HepG2 (cell line): ENCODE measurements around the gene CDIP1. TPM values are rescaled to one million over a fixed set of nuclear protein-coding genes. Genes with fewer than 3 reads are reported as not detected.
A peak's percentile ranks its signal among the peaks of the same experiment; 100 is the strongest.

ENCODE experiments used
- ATAD3A ChIP-seq: sonication (generic); formaldehyde crosslinking; IDR thresholded peaks from 2 replicates; pipeline ENCODE4 v1.4.0; 2020; ENCODE audit warnings: missing genetic modification reagents
- ATRX ChIP-seq: sonication (generic); formaldehyde crosslinking; IDR thresholded peaks from 2 replicates; pipeline ENCODE4 v1.4.0; 2020; ENCODE audit warnings: missing genetic modification reagents, borderline replicate concordance
- CCDC6 ChIP-seq: sonication (generic); formaldehyde crosslinking; IDR thresholded peaks from 2 replicates; pipeline ENCODE4 v1.8.1; 2022; ENCODE audit warnings: mild to moderate bottlenecking, missing genetic modification reagents, moderate library complexity
- E2F1 ChIP-seq: sonication (generic); formaldehyde crosslinking; IDR thresholded peaks from 2 replicates; pipeline ENCODE4 v1.5.0; 2020; ENCODE audit warnings: missing genetic modification reagents
- ETV6 ChIP-seq: sonication (generic); formaldehyde crosslinking; conservative IDR thresholded peaks from 2 replicates; pipeline ENCODE4 v1.4.0; 2020; ENCODE audit warnings: missing genetic modification reagents
- FOXO1 ChIP-seq: sonication (generic); formaldehyde crosslinking; IDR thresholded peaks from 2 replicates; pipeline ENCODE4 v1.4.0; 2020; ENCODE audit warnings: missing genetic modification reagents
- GZF1 ChIP-seq: sonication (generic); formaldehyde crosslinking; IDR thresholded peaks from 2 replicates; pipeline ENCODE4 v1.5.1; 2020; ENCODE audit warnings: mild to moderate bottlenecking, missing genetic modification reagents
- HDAC2 ChIP-seq: sonication (generic); formaldehyde crosslinking; IDR thresholded peaks from 2 replicates; pipeline ENCODE4 v1.4.0; 2020; ENCODE audit warnings: missing genetic modification reagents
- HNRNPL ChIP-seq: fragments of 200-400 bp; formaldehyde crosslinking; IDR thresholded peaks from 2 replicates; pipeline ENCODE4 v1.6.1; 2017; ENCODE audit warnings: mild to moderate bottlenecking, low read depth, low read length
- KDM1A ChIP-seq: IDR thresholded peaks from 2 replicates; pipeline ENCODE4 v1.6.1; 2016; ENCODE audit warnings: missing compliant biosample characterization
- KDM5A ChIP-seq: fragments of 200-600 bp; sonication (generic); IDR thresholded peaks from 2 replicates; pipeline ENCODE4 v1.7.0; 2018; ENCODE audit warnings: antibody characterized with exemption, mild to moderate bottlenecking, low read length, borderline replicate concordance
- KMT2B ChIP-seq: IDR thresholded peaks from 2 replicates; pipeline ENCODE4 v1.6.1; 2016; ENCODE audit warnings: missing genetic modification reagents, missing compliant biosample characterization
- MATR3 ChIP-seq: sonication (generic); formaldehyde crosslinking; IDR thresholded peaks from 2 replicates; pipeline ENCODE4 v1.4.0; 2020; ENCODE audit warnings: missing genetic modification reagents
- MAX ChIP-seq: IDR thresholded peaks from 2 replicates; pipeline ENCODE4 v1.6.1; 2012; ENCODE audit warnings: inconsistent platforms
- MED13 ChIP-seq: sonication (generic); formaldehyde crosslinking; IDR thresholded peaks from 2 replicates; pipeline ENCODE4 v1.5.0; 2020; ENCODE audit warnings: missing genetic modification reagents
- NFE2 ChIP-seq: sonication (generic); formaldehyde crosslinking; IDR thresholded peaks from 2 replicates; pipeline ENCODE4 v1.4.0; 2020; ENCODE audit warnings: missing genetic modification reagents
- PTBP1 ChIP-seq: fragments of 200-400 bp; formaldehyde crosslinking; IDR thresholded peaks from 2 replicates; pipeline ENCODE4 v1.6.1; 2018; ENCODE audit warnings: low read length, low read depth; ENCODE audit not compliant: poor library complexity, severe bottlenecking
- RBAK ChIP-seq: sonication (generic); formaldehyde crosslinking; IDR thresholded peaks from 2 replicates; pipeline ENCODE4 v1.5.1; 2020; ENCODE audit warnings: mild to moderate bottlenecking, missing genetic modification reagents
- SMYD3 ChIP-seq: sonication (generic); formaldehyde crosslinking; IDR thresholded peaks from 2 replicates; pipeline ENCODE4 v1.8.1; 2023; ENCODE audit warnings: mild to moderate bottlenecking, missing genetic modification reagents
- SP2 ChIP-seq: sonication (generic); formaldehyde crosslinking; IDR thresholded peaks from 2 replicates; pipeline ENCODE4 v1.5.1; 2020; ENCODE audit warnings: mild to moderate bottlenecking, missing genetic modification reagents
- TEAD3 ChIP-seq: optimal IDR thresholded peaks from 2 replicates; pipeline ENCODE3; 2016; ENCODE audit warnings: borderline replicate concordance
- ZFP37 ChIP-seq: sonication (generic); formaldehyde crosslinking; IDR thresholded peaks from 2 replicates; pipeline ENCODE4 v1.4.0; 2020; ENCODE audit warnings: missing genetic modification reagents, borderline replicate concordance
- ZNF251 ChIP-seq: sonication (generic); formaldehyde crosslinking; IDR thresholded peaks from 2 replicates; pipeline ENCODE4 v1.9.0; 2021; ENCODE audit warnings: mild to moderate bottlenecking, missing genetic modification reagents
- ZNF383 ChIP-seq: sonication (generic); formaldehyde crosslinking; IDR thresholded peaks from 2 replicates; pipeline ENCODE4 v1.4.0; 2020; ENCODE audit warnings: missing genetic modification reagents, mild to moderate bottlenecking, borderline replicate concordance
- ZNF572 ChIP-seq: sonication (generic); formaldehyde crosslinking; IDR thresholded peaks from 2 replicates; pipeline ENCODE4 v1.5.1; 2020; ENCODE audit warnings: mild to moderate bottlenecking, missing genetic modification reagents
- ZNF605 ChIP-seq: sonication (generic); formaldehyde crosslinking; IDR thresholded peaks from 2 replicates; pipeline ENCODE4 v1.8.0; 2022; ENCODE audit warnings: mild to moderate bottlenecking, missing genetic modification reagents
- ZNF672 ChIP-seq: sonication (generic); formaldehyde crosslinking; IDR thresholded peaks from 2 replicates; pipeline ENCODE4 v1.8.1; 2022; ENCODE audit warnings: missing genetic modification reagents
- ZNF740 ChIP-seq: sonication (generic); formaldehyde crosslinking; IDR thresholded peaks from 2 replicates; pipeline ENCODE4 v1.4.0; 2020; ENCODE audit warnings: missing genetic modification reagents
- ZNF749 ChIP-seq: sonication (generic); formaldehyde crosslinking; IDR thresholded peaks from 2 replicates; pipeline ENCODE4 v1.8.0; 2022; ENCODE audit warnings: mild to moderate bottlenecking, missing genetic modification reagents, moderate library complexity, borderline replicate concordance
- ZSCAN9 ChIP-seq: IDR thresholded peaks from 2 replicates; pipeline ENCODE4 v1.6.1; 2016; ENCODE audit warnings: borderline replicate concordance
- polyA plus RNA-seq, 8 experiments: library from polyadenylated mRNA; depleted of rRNA in 3 of 8; stranded (reverse) in 7 of 8; unstranded in 1 of 8; fragments of >200 nt; fragmentation: Illumina TruSeq in 4 of 8; extraction: Trizol in 4 of 8; gene quantifications; 2 replicates each; pipeline versions ENCODE4 v1.2.1 to v1.2.3, GENCODE V29; 2011 to 2016; ENCODE audit warnings: low read depth in 4 of 8, missing spikeins in 1 of 8, mixed read lengths in 1 of 8; ENCODE audit not compliant: insufficient read depth in 1 of 8
- total RNA-seq, 5 experiments: library from RNA; depleted of rRNA; stranded (reverse); fragments of >200 nt; fragmentation: Illumina TruSeq; extraction: Trizol; gene quantifications; 2 replicates each; pipeline ENCODE4 v1.2.3, GENCODE V29; 2016; ENCODE audit warnings: low read depth in 1 of 5
- TF ChIP-seq, protein P1 (sequence below): sonication (generic); IDR thresholded peaks from 2 replicates; pipeline ENCODE4 v1.6.1; 2016; ENCODE audit warnings: low read depth, borderline replicate concordance

Gene CDIP1
- total and polyA plus RNA-seq, 2 of the 13 experiments (the other 11 are each of a cell fraction or from before 2014, with no cell fraction given): 31.2 to 56.7 TPM

DNA sequence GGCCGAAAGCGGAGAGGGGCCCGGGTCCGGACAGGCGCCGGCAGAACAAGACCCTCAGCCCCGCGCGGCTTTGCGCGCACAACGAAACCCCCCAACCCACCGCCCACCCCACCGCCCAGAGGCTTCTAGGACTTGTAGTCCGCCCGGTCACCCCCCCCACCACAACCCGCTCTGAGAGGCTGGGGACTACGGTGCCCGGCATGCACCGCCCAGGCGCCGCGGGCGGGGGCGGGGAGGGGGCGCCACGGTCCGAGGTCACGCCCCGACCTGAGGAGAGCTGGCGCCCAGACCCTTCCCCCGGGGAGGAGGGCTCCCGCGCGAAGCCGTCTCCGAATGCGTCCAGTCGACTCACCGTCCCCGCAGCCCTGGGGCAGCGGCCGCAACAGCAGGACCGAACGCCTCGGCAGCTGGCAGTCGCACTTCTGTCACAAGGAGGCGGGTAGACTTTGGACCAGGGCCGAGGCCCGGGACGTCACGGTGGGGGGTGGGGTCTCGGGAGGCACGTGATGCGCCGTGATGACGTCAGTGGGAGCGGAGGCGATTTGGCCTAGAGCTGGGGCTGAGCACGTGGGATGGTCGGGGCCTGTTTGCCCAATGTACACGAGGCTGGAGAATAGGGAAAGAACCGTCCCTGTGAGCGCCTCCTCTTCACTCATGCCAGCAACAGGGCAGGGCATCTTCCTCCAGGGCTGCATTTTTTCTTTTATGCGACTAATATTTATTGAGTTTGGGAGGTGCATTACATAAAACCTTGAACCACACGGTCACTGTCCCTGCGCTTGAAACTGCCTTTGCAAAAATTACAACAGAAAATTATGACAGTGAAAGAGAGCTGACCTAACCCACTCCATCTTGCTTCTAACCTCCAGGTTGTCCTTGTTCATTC is at the start of gene CDIP1 (continued):
- TF ChIP-seq KDM5A (peak; percentile 57; the same call in 1 of the 2 replicates), ZNF749 (CRISPR knock-in tag) (peak; percentile 100), SMYD3 (CRISPR knock-in tag) (peak; percentile 100), ZNF572 (CRISPR knock-in tag) (no peak; the same call in 1 of the 2 replicates), HDAC2 (CRISPR knock-in tag) (peak; percentile 93), SP2 (CRISPR knock-in tag) (peak; percentile 68), ATAD3A (peak; percentile 89; the same call in 1 of the 2 replicates), ZNF251 (CRISPR knock-in tag) (peak; percentile 99), KMT2B (CRISPR knock-in tag) (peak; percentile 97), MAX (peak; percentile 100), ZNF605 (CRISPR knock-in tag) (peak; percentile 100), KDM1A (CRISPR knock-in tag) (peak; percentile 87), FOXO1 (CRISPR knock-in tag) (peak; percentile 89), ZNF383 (CRISPR knock-in tag) (no peak), CCDC6 (CRISPR knock-in tag) (peak; percentile 99), ZNF672 (CRISPR knock-in tag) (peak; percentile 97), ZSCAN9 (CRISPR knock-in tag) (peak; percentile 99), ZNF740 (CRISPR knock-in tag) (peak; percentile 86), ETV6 (peak; percentile 89), E2F1 (CRISPR knock-in tag) (peak; percentile 75), MED13 (CRISPR knock-in tag) (peak; percentile 93), HNRNPL (peak; percentile 77), TEAD3 (CRISPR knock-in tag) (peak; percentile 85), ATRX (no peak), RBAK (peak; percentile 83), MATR3 (CRISPR knock-in tag) (no peak), PTBP1 (peak; percentile 76), NFE2 (CRISPR knock-in tag) (0 out of 2 replicates have a peak, but pooled peaks have one; percentile 37), ZFP37 (CRISPR knock-in tag) (peak; percentile 99), GZF1 (CRISPR knock-in tag) (peak; percentile 94)
- TF ChIP-seq, protein P1, sequence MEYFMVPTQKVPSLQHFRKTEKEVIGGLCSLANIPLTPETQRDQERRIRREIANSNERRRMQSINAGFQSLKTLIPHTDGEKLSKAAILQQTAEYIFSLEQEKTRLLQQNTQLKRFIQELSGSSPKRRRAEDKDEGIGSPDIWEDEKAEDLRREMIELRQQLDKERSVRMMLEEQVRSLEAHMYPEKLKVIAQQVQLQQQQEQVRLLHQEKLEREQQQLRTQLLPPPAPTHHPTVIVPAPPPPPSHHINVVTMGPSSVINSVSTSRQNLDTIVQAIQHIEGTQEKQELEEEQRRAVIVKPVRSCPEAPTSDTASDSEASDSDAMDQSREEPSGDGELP: peak; percentile 70; the same call in 1 of the 2 replicates
